ENCODE results near the gene DCAF6. TPM values are rescaled to one million over a fixed set of nuclear protein-coding genes. Genes with fewer than 3 reads are reported as not detected.

DCAF6 gene
- total and polyA plus RNA-seq, 7 donors, result 33.6 to 102 (median 79.6) TPM

- H3K4me3 ChIP-seq, result no peak overlapping the region
- no peak for DNase-seq
- TF ChIP-seq EP300 (IDR thresholded peaks at IDR 0.05) (no peak), POLR2A (IDR thresholded peaks at IDR 0.05) (no peak), POLR2AphosphoS5 (IDR thresholded peaks at IDR 0.05) (no peak), CTCF (IDR thresholded peaks at IDR 0.05) (no peak)
- H3K9me3 ChIP-seq, result no peaks in the 10 kb centered on the region
- no peaks in the 10 kb centered on the region for H3K27me3 ChIP-seq
- H3K27ac ChIP-seq, result no peak overlapping the region
- peaks cover 0 to 4% (median 0%) of the 10 kb centered on the region in 4 donors for H3K36me3 ChIP-seq
- H3K4me1 ChIP-seq, result no peaks in the 10 kb centered on the region
- intact Hi-C loops (cut with DNase I), result no loop called here
- 72 to 90% methylated on average over 5 of the region's 5 CpGs for WGBS, 2 donors
These were observed 98.9 kb downstream of the DCAF6 start for GRCh38 chr1:168035345-168035744.

DNA sequence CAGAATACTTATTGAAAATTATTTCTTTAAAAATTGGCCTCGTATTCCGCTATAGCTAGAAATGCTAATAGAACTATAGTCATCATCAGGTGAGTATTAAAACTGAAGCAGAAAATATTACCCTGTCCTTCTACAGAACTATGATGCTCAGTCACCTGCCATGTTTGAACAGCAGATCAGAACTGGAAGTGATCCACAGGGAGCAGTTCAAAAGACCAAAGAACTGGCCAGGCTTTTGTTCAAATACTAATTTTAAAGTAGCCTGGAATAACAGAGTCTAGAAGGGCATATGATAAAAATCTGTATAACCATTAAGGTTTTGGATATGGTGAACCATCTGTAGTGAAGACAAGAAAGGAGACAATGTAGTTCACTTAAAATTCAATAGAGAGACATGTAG lies 105.9 kb downstream of the DCAF6 start:
- Histone ChIP-seq H3K36me3 (peaks cover 5 to 35% (median 9%) of the 10 kb centered on the region in 4 donors), H3K9me3 (no peaks in the 10 kb centered on the region), H3K4me3 (no peak overlapping the region), H3K27me3 (no peaks in the 10 kb centered on the region), H3K27ac (no peak overlapping the region), H3K4me1 (no peaks in the 10 kb centered on the region)
- intact Hi-C loops (cut with DNase I), result no loop called here
- TF ChIP-seq POLR2AphosphoS5 (IDR thresholded peaks at IDR 0.05) (no peak), POLR2A (IDR thresholded peaks at IDR 0.05) (no peak), EP300 (IDR thresholded peaks at IDR 0.05) (no peak), CTCF (IDR thresholded peaks at IDR 0.05) (no peak)
- no peak for DNase-seq
- WGBS, 2 donors, result 97 to 100% methylated on average over 2 of the region's 2 CpGs

DNA sequence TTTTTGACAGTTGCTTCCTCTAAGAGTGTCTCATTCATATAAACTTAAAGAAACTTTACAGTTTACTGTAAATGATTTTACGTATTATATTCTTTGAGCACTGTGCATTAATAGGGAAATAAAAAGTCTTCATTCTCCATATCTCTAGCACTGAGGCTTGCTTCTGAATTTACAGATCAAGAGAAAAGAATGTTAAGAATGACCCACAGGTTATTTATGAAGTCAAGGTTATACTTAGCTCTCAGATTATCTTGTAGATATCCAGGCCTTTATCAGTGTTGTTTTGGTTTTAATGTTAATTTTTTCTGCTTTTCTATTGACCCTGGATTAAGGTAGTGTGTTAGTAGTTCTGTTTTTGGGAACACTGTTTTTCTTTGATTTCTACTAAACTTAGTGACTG lies 108.8 kb downstream of the DCAF6 start:
- DNase-seq, result no peak
- Histone ChIP-seq H3K4me1 (peaks cover 0 to 3% (median 0%) of the 10 kb centered on the region in 4 donors), H3K36me3 (peaks cover 5 to 41% (median 9%) of the 10 kb centered on the region in 4 donors), H3K9me3 (no peaks in the 10 kb centered on the region), H3K4me3 (no peak overlapping the region), H3K27me3 (no peaks in the 10 kb centered on the region), H3K27ac (no peak overlapping the region)
- intact Hi-C loops (cut with DNase I), result no loop called here
- 99% methylated on average over 1 of the region's 1 CpG for WGBS, 2 donors
- TF ChIP-seq POLR2AphosphoS5 (IDR thresholded peaks at IDR 0.05), result no peak
- no peak for TF ChIP-seq CTCF (IDR thresholded peaks at IDR 0.05)
- TF ChIP-seq POLR2A (IDR thresholded peaks at IDR 0.05), result no peak
- no peak for TF ChIP-seq EP300 (IDR thresholded peaks at IDR 0.05)

GRCh38 chr1:168050307-168050706 lies 113.8 kb downstream of the DCAF6 start:
- DNase-seq, result no peak
- intact Hi-C loops (cut with DNase I), result loop anchor here (5.0 kb wide), 1 partner anchor 48 kb away; no protein-coding TSS in a partner anchor
- H3K27me3 ChIP-seq, result no peaks in the 10 kb centered on the region
- TF ChIP-seq CTCF (IDR thresholded peaks at IDR 0.05) (no peak), EP300 (IDR thresholded peaks at IDR 0.05) (no peak), POLR2A (IDR thresholded peaks at IDR 0.05) (no peak), POLR2AphosphoS5 (IDR thresholded peaks at IDR 0.05) (no peak)
- H3K4me1 ChIP-seq, result peaks cover 0 to 16% (median 4%) of the 10 kb centered on the region in 4 donors
- peaks cover 0 to 10% (median under 1%) of the 10 kb centered on the region in 4 donors for H3K36me3 ChIP-seq
- H3K4me3 ChIP-seq, result no peak overlapping the region
- H3K27ac ChIP-seq, result no peak overlapping the region
- WGBS, 2 donors, result 84% methylated on average over 1 of the region's 1 CpG
- H3K9me3 ChIP-seq, result no peaks in the 10 kb centered on the region

DNA sequence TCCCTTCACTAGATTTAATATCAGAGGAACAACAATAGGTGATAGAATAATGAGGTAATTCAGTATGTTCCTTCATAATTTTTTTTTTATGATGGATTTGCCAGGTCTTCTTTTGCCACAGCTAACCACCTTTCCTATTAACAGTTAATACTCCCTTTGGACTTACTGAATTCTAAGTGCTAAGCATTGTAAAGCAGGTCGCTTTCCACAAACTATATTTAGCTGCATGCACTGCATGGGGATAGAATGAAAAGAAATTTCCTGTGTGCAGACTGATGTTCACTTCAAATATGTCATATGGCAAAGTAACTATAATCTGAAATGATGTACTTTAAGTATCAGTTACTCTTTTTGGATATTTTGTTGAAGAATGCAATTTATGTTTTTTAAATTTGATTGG lies 114.4 kb downstream of the DCAF6 start:
- WGBS, 2 donors, result 90 to 96% methylated on average over 1 of the region's 1 CpG
- H3K36me3 ChIP-seq, result peaks cover 0 to 7% (median 0%) of the 10 kb centered on the region in 4 donors
- H3K4me3 ChIP-seq, result no peak overlapping the region
- H3K9me3 ChIP-seq, result no peaks in the 10 kb centered on the region
- DNase-seq, result no peak
- intact Hi-C loops (cut with DNase I), result loop anchor here (5.0 kb wide), 1 partner anchor 49 kb away; no protein-coding TSS in a partner anchor
- no peak overlapping the region for H3K27ac ChIP-seq
- peaks cover 0 to 16% (median 4%) of the 10 kb centered on the region in 4 donors for H3K4me1 ChIP-seq
- no peaks in the 10 kb centered on the region for H3K27me3 ChIP-seq
- TF ChIP-seq CTCF (IDR thresholded peaks at IDR 0.05) (no peak), POLR2A (IDR thresholded peaks at IDR 0.05) (no peak), EP300 (IDR thresholded peaks at IDR 0.05) (no peak), POLR2AphosphoS5 (IDR thresholded peaks at IDR 0.05) (no peak)
